Gastrocnemius medialis (tissue), 4 donors: ENCODE data around the gene IGF2. TPM values are rescaled to one million over a fixed set of nuclear protein-coding genes. Genes with fewer than 3 reads are reported as not detected.

Experiments
- ATAC-seq, 2 donors: fragments of 150-250 bp; one replicate each; pipeline ENCODE4 v1.9.1; 2016
- DNase-seq, 2 donors: peaks; one replicate each; pipeline ENCODE4 v3.0.0-alpha.2; 2019
- H3K27ac ChIP-seq, 4 donors: fragments of 200-600 bp; sonication (generic); 1 replicate in 1 of 4; 2 replicates in 3 of 4; pipeline ENCODE4 v1.5.1; 2016 to 2018; ENCODE audit warnings: mild to moderate bottlenecking in 2 of 4, moderate library complexity in 1 of 4
- H3K27me3 ChIP-seq, 3 donors: fragments of 200-600 bp; sonication (generic) in 2 of 3; 1 replicate in 1 of 3; 2 replicates in 2 of 3; pipeline versions ENCODE4 v1.5.1 to v1.6.0; 2016 to 2019; ENCODE audit warnings: mild to moderate bottlenecking in 1 of 3, moderate library complexity in 1 of 3
- H3K36me3 ChIP-seq, 2 donors: fragments of 200-600 bp; sonication (generic) in 1 of 2; one replicate each; pipeline ENCODE4 v1.5.1; 2017 to 2018
- H3K4me1 ChIP-seq, 2 donors: fragments of 200-600 bp; sonication (generic) in 1 of 2; one replicate each; pipeline ENCODE4 v1.5.1; 2016 to 2017; ENCODE audit warnings: mild to moderate bottlenecking in 2 of 2
- H3K4me3 ChIP-seq, 4 donors: fragments of 200-600 bp; sonication (generic) in 3 of 4; 1 replicate in 1 of 4; 2 replicates in 3 of 4; pipeline ENCODE4 v1.5.1; 2016 to 2019; ENCODE audit warnings: mild to moderate bottlenecking in 2 of 4
- H3K9me3 ChIP-seq, 3 donors: fragments of 200-600 bp; sonication (generic) in 2 of 3; 1 replicate in 1 of 3; 2 replicates in 2 of 3; pipeline ENCODE4 v1.5.1; 2016 to 2019
- CTCF ChIP-seq, 5 experiments: fragments of 450-650 bp in 3 of 5; fragments of 200-600 bp in 2 of 5; sonication (generic) in 2 of 5; IDR thresholded peaks in 4 of 5; conservative IDR thresholded peaks in 1 of 5; 1 replicate in 4 of 5; 2 replicates in 1 of 5; pipeline ENCODE4 v1.5.1; 2016 to 2019; ENCODE audit warnings: antibody characterized with exemption in 5 of 5, mild to moderate bottlenecking in 3 of 5, moderate library complexity in 3 of 5
- POLR2A ChIP-seq, 2 donors: fragments of 450-650 bp; IDR thresholded peaks; one replicate each; pipeline ENCODE4 v1.6.1; 2017; ENCODE audit warnings: antibody characterized with exemption in 2 of 2, mild to moderate bottlenecking in 2 of 2, moderate library complexity in 2 of 2
- in situ Hi-C, 4 donors: fragments of 200-750 bp; cut with MboI; loops; one replicate each; pipeline versions ENCODE4 v1.15.0 to v1.8.0; 2017; ENCODE audit warnings: low sequenced_read_pairs in 4 of 4
- intact Hi-C: fragments of 100-400 bp; cut with DNase I; formaldehyde crosslinking; loops from one replicate; pipeline ENCODE4 v1.15.1; 2023; ENCODE audit warnings: low total_unique reads
- total RNA-seq, 4 donors: library from RNA; depleted of rRNA; stranded (reverse); fragments of >200 nt; gene quantifications; one replicate each; pipeline versions ENCODE4 v1.1.0 to v1.2.3, GENCODE V29; 2016

IGF2 gene
- total RNA-seq, 4 donors from 2014 or later: 21.6 to 42.4 (median 29.2) TPM

- TF ChIP-seq POLR2A (IDR thresholded peaks at IDR 0.05): no peak
- no peak for TF ChIP-seq CTCF (IDR thresholded peaks at IDR 0.05 in 4 of 5, conservative IDR thresholded peaks at IDR 0.05 in 1 of 5)
- H3K36me3 ChIP-seq: no peaks in the 10 kb centered on the region
- no peaks in the 10 kb centered on the region for H3K4me1 ChIP-seq
- ATAC-seq (no peak), DNase-seq (no peak)
- H3K4me3 ChIP-seq: no peak overlapping the region
- intact Hi-C loops (no loop called here), in situ Hi-C loops (loop anchor here in 2 of 4 donors (25.0 kb wide), 3 partner anchors 276 to 501 kb away; partner anchors contain the start of genes KRTAP5-6 (in 1 of the 2) and PRR33 (in 1 of the 2))
- no peak overlapping the region for H3K27ac ChIP-seq
- peaks cover 7 to 32% (median 20%) of the 10 kb centered on the region in 3 donors for H3K27me3 ChIP-seq
- no peaks in the 10 kb centered on the region for H3K9me3 ChIP-seq
Measured at GRCh38 chr11:2163428-2163978, 24.3 kb upstream of the IGF2 start.

GRCh38 chr11:2160736-2161259 lies 21.6 kb upstream of the IGF2 start, which contains the start of gene INS:
Gene INS (minus strand): TSS chr11:2161209. CDS start chr11:2160971, 238 bp downstream.
- TF ChIP-seq POLR2A (IDR thresholded peaks at IDR 0.05) (no peak), CTCF (IDR thresholded peaks at IDR 0.05 in 4 of 5, conservative IDR thresholded peaks at IDR 0.05 in 1 of 5) (no peak)
- Histone ChIP-seq H3K4me3 (no peak within 1 kb of the TSS), H3K9me3 (no peaks in the 10 kb centered on the region), H3K27me3 (peaks cover 5 to 15% (median 8%) of the 10 kb centered on the region in 3 donors), H3K27ac (no peak within 1 kb of the TSS), H3K4me1 (no peaks in the 10 kb centered on the region), H3K36me3 (no peaks in the 10 kb centered on the region)
- intact Hi-C loops: no loop called here
- no peak for ATAC-seq
- in situ Hi-C loops: loop anchor here in 2 of 4 donors (25.0 kb wide), 3 partner anchors 273 to 498 kb away; partner anchors contain the start of genes KRTAP5-6 (in 1 of the 2) and PRR33 (in 1 of the 2)
- no peak for DNase-seq

- H3K4me3 ChIP-seq: no peak overlapping the region
- H3K4me1 ChIP-seq: no peaks in the 10 kb centered on the region
- no peaks in the 10 kb centered on the region for H3K36me3 ChIP-seq
- no peak for ATAC-seq
- in situ Hi-C loops (loop anchor here in 3 of 4 donors (10.0 to 25.0 kb wide), 4 partner anchors 272 to 497 kb away; partner anchors contain the start of genes KRTAP5-6 (in 2 of the 3) and PRR33 (in 1 of the 3)), intact Hi-C loops (no loop called here)
- no peak for DNase-seq
- no peaks in the 10 kb centered on the region for H3K9me3 ChIP-seq
- TF ChIP-seq CTCF (IDR thresholded peaks at IDR 0.05 in 4 of 5, conservative IDR thresholded peaks at IDR 0.05 in 1 of 5) (no peak), POLR2A (IDR thresholded peaks at IDR 0.05) (no peak)
- no peak overlapping the region for H3K27ac ChIP-seq
- peaks cover 0 to 4% (median 3%) of the 10 kb centered on the region in 3 donors for H3K27me3 ChIP-seq
Measured at GRCh38 chr11:2159536-2160413, 20.6 kb upstream of the IGF2 start.

- TF ChIP-seq POLR2A (IDR thresholded peaks at IDR 0.05) (no peak), CTCF (IDR thresholded peaks at IDR 0.05 in 4 of 5, conservative IDR thresholded peaks at IDR 0.05 in 1 of 5) (no peak)
- Histone ChIP-seq H3K4me3 (no peak overlapping the region), H3K4me1 (no peaks in the 10 kb centered on the region), H3K9me3 (no peaks in the 10 kb centered on the region), H3K27ac (no peak overlapping the region), H3K27me3 (peaks cover 0 to 4% (median 0%) of the 10 kb centered on the region in 3 donors), H3K36me3 (no peaks in the 10 kb centered on the region)
- intact Hi-C loops: no loop called here
- DNase-seq (no peak), ATAC-seq (no peak)
- in situ Hi-C loops: loop anchor here in 3 of 4 donors (10.0 to 25.0 kb wide), 4 partner anchors 272 to 497 kb away; partner anchors contain the start of genes KRTAP5-6 (in 2 of the 3) and PRR33 (in 1 of the 3)
Measured at GRCh38 chr11:2158966-2159365, 19.8 kb upstream of the IGF2 start.
